ENCODE results near the gene ELMO1.

DNA sequence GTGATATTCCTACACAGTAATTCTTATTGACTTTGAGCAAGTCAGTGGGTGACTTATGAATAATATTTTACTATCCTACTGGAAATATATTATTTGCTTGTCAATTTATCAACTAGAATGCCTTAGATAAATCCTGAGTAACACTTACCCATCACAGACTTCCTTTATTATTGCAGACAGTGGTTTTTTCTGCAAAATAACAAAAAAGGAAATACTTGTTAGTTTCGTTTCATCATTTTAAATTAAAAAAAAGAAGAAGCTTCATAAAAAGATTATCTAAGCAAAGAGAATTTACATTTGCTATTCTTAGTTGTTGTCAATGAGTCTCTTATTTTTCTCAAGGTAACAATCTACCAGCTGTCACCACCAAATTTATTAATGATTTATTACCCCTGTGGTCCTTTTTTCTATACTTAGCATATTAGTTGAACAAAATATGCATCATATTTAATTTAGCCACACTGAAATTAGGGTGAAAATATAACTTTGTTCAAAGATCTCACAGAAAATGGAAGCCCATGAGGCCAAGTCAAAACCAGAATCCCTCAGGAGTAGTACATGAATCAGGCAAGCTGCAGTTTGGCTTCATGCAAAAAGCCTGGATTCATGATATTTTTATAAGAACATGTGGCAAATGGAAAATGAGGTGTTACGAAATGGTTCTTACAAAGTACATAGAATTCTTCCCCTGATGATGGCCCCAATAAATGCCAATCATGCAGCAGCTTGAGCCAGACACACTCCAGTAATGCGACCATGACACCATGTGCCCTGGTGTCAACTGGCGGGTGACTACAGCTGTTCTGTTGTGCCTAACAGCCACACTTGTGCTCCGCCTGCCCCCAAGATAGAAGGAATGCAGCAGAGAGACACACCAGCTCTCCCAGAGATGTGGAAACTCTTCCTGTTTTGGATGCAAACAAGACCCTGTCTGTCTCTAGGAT, 132.6 kb downstream of the ELMO1 start:
- TF ChIP-seq, protein P1, sequence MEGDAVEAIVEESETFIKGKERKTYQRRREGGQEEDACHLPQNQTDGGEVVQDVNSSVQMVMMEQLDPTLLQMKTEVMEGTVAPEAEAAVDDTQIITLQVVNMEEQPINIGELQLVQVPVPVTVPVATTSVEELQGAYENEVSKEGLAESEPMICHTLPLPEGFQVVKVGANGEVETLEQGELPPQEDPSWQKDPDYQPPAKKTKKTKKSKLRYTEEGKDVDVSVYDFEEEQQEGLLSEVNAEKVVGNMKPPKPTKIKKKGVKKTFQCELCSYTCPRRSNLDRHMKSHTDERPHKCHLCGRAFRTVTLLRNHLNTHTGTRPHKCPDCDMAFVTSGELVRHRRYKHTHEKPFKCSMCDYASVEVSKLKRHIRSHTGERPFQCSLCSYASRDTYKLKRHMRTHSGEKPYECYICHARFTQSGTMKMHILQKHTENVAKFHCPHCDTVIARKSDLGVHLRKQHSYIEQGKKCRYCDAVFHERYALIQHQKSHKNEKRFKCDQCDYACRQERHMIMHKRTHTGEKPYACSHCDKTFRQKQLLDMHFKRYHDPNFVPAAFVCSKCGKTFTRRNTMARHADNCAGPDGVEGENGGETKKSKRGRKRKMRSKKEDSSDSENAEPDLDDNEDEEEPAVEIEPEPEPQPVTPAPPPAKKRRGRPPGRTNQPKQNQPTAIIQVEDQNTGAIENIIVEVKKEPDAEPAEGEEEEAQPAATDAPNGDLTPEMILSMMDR (IDR thresholded peaks at IDR 0.05; ENCODE audit: low read depth, low read length, poor library complexity, severe bottlenecking) = no peak
- TF ChIP-seq EZH2phosphoT487 (IDR thresholded peaks at IDR 0.05; ENCODE audit: borderline replicate concordance, low read length) = no peak
